Activated CD4-positive, alpha-beta T cell treated with anti-CD3 and anti-CD28 coated beads, Interleukin-2, amount 50 U/mL, for 16 hours (primary cell): Measurements from ENCODE around the gene EMID1.
"Not testable (repeated sequence)": the region's sequence is repeated elsewhere in the genome, so short reads cannot be mapped to it uniquely, and the experiment has no call there.

Source experiments
- DNase-seq: peaks from one replicate; pipeline ENCODE4 v3.0.0-alpha.2; 2020

EMID1 gene

GRCh38 chr22:29211466-29211865, 5.8 kb downstream of the EMID1 start:
- DNase-seq: no peak

- DNase-seq: no peak
These were observed 7.0 kb downstream of the EMID1 start for GRCh38 chr22:29212743-29213142.

- no peak for DNase-seq
These were observed 7.8 kb downstream of the EMID1 start for GRCh38 chr22:29213493-29213892.

- DNase-seq: no peak
These were observed 8.5 kb downstream of the EMID1 start for GRCh38 chr22:29214232-29214631.

GRCh38 chr22:29215012-29215860, 9.5 kb downstream of the EMID1 start:
- no peak for DNase-seq

GRCh38 chr22:29216011-29216872, 10.5 kb downstream of the EMID1 start:
- DNase-seq: no peak

- DNase-seq: no peak
These were observed 11.4 kb downstream of the EMID1 start for GRCh38 chr22:29216873-29217666.

GRCh38 chr22:29217827-29218757, 12.4 kb downstream of the EMID1 start:
- no peak for DNase-seq

GRCh38 chr22:29218758-29219408, 13.2 kb downstream of the EMID1 start:
- DNase-seq: no peak

GRCh38 chr22:29219409-29219782, 13.7 kb downstream of the EMID1 start:
- DNase-seq: not testable (repeated sequence)

GRCh38 chr22:29219881-29220670, 14.4 kb downstream of the EMID1 start:
- DNase-seq: no peak

GRCh38 chr22:29224121-29224858, 18.6 kb downstream of the EMID1 start:
- DNase-seq: no peak

GRCh38 chr22:29224859-29225410, 19.2 kb downstream of the EMID1 start:
- DNase-seq: no peak

GRCh38 chr22:29225422-29226090, 19.9 kb downstream of the EMID1 start:
- DNase-seq: no peak

GRCh38 chr22:29226351-29226981, 20.8 kb downstream of the EMID1 start:
- no peak for DNase-seq

GRCh38 chr22:29230972-29231875, 25.5 kb downstream of the EMID1 start:
- DNase-seq: no peak
